GM19372 (cell line): Measurements from ENCODE around the gene LONP2.
"Not testable (repeated sequence)": the region's sequence is repeated elsewhere in the genome, so short reads cannot be mapped to it uniquely, and the experiment has no call there.

Source experiments
- ATAC-seq: cut with Tn5 transposase; IDR thresholded peaks from one replicate; pipeline ENCODE4 v1.9.1; 2021; ENCODE audit warnings: mild to moderate bottlenecking, low read depth, moderate library complexity; ENCODE audit not compliant: unreplicated experiment

Gene LONP2

DNA sequence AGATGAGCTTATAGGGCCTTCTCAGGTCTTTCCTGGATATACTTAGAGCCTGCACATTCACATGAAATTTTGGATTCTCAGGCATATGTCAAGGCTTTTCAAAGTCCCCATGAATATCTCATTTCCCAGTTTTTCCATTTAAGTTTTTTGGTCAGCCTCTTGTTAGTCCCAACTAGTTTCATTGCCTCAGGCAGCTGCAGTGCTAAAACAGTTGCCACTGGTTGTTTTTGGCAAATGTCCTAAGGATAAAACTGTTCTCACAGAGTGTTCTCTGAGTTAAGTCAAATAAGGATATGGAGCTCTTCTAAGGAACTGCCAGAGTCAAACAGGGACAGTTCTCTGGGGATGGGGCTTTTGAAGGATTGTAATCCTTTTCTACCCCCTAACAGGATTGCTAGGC lies 43.1 kb downstream of the LONP2 start:
- ATAC-seq: no peak

DNA sequence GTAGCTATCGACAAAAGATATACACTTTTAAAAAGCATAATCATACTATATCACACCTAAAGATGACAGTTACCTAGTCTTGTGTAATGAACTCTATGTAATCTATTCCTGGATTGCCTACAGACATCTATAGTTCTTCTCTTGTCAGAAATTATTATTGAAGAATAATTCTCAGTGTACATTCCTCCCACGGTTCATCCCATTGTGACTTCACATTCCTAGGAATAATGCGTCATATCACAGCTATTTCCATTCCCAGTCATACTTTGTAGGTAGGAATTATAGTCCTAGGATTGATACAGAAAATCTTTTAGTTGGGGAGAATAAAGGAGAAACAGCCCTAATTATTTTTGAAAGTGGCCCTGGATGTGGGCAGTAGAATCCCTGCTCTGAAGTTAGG lies 47.2 kb downstream of the LONP2 start:
- ATAC-seq: no peak

DNA sequence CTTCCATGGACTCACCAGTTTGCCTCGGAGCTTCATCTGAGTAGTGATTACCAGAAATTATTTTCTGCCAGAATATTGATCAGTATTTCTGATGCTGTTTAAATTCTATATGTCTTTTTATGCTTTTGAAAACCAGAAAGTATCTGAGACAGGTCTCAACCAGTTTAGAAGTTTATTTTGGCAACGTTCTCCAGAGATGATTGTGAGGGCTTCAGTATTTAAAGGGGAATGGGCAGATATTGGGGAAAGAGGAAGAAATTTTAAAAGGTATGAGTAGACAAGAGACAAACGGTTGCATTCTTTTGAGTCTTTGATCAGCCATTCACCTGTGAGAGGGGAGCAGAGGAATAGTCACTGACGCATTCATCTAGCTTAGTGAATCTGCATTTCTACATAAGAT lies 47.7 kb downstream of the LONP2 start:
- ATAC-seq: no peak

DNA sequence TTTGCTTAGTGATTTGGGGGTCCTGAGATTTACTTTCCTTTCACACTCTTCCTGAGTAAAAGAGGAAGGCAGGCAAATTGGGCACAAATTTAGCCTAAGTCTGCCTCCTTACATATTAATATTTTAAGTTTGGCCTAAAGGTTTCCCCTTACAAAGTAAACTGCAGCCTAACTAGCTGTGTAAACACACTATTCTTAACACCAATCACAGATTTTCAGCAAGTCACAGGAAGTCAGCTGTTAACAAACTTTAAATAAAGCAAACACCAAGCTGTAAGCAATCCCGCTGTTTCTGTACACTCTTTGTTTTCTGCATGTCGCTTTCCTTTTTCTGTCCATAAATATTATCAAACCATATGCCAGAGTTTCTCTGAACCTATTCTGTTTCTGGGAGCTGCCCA lies 48.4 kb downstream of the LONP2 start:
- no peak for ATAC-seq

DNA sequence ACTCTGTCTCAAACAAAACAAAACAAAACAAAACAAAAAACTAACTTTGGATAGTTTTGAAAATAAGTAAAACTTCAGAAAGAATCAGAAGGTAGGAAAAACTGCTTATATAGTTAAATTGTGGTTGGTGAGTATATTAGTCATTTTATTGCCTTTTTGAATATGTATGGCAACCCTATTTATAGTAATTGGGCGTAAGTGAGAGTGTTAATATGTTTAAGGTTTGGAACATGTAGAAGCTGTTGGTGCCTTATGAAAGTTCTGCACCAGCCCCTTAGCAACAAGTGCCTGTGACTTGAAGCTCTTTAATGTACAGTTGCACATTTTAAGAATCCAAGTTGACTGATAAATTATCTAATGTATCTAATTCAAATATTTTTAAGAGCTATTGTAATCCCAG lies 50.6 kb downstream of the LONP2 start:
- no peak for ATAC-seq

DNA sequence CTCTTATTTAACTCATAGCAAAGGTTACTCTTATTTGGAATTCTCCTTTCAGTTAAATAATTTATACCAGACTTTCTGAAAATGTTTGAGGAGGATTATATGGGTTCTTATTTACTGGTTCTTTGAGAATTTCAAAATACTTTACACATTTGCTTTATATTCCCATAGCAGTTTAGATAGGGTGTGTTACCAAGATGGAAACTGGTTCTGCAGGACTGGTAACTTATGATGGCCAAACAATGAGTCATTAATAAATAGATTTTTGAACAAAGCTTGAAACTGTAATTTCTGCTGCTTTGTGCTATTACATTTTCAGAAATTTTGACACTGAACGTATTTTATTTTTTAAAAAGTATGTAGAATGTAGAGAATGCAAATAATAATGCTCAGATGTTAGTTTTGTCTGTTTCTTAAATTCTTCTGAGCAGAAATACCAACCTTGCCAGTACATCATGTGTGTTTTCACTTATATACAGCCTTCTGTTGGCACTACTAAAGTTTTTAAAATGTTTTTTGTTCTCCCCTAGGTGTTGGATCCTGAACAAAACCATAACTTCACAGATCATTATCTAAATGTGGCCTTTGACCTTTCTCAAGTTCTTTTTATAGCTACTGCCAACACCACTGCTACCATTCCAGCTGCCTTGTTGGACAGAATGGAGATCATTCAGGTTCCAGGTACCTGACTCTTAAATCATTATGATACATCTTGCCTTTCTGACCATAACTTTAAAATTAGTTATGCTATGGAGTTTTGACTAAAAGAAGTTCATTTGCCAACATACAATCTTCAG lies 51.6 kb downstream of the LONP2 start:
- no peak for ATAC-seq

DNA sequence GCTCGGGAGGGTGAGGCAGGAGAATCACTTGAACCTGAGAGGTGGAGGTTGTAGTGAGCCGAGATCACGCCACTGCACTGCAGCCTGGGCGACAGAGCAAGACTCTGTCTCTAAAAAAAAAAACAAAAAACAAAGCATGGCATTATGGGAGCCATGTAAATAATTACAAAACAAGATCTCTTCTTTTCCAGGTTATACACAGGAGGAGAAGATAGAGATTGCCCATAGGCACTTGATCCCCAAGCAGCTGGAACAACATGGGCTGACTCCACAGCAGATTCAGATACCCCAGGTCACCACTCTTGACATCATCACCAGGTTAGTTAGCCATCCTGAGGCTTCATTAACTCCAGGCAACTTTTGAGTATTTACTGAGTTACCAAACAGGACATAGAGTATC lies 55.4 kb downstream of the LONP2 start:
- ATAC-seq: no peak

DNA sequence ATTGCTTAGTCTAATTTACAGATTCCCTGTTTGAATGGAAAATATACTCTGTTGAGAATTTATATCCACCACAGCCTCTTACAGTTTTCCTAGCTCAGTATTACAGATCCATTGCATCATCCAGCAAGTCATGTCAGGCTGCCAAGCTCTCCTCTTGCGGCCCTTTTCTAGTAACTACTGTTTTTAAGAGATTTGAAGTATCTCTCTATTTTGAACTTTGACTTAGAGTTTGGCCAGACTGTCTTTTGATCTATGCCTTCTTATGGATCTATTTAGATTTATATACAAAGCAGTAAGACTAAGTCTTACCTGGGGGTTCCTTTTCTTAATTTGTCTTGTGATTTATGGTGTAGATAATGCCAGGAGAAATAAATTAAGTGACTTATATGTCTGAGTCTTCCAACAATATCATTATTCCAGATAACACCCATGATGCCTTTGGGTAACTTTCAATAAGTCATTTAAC lies 56.3 kb downstream of the LONP2 start:
- ATAC-seq: no peak

DNA sequence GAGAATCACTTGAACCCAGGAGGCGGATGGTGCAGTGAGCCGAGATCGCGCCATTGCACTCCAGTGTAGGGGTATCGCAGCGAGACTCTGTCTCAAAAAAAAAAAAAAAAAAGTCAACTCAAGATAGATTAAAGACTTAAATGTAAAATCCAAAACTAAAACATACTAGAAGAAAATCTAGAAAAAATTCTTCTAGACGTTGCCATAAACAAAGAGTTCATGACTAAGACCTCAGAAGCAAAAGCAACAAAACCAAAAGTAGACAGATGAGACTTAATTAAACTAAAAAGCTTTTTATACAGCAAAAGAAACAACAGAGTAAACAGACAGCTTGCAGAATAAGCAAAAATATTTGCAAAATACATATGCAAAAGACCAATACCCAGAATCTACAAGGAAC lies 64.4 kb downstream of the LONP2 start:
- ATAC-seq: no peak

DNA sequence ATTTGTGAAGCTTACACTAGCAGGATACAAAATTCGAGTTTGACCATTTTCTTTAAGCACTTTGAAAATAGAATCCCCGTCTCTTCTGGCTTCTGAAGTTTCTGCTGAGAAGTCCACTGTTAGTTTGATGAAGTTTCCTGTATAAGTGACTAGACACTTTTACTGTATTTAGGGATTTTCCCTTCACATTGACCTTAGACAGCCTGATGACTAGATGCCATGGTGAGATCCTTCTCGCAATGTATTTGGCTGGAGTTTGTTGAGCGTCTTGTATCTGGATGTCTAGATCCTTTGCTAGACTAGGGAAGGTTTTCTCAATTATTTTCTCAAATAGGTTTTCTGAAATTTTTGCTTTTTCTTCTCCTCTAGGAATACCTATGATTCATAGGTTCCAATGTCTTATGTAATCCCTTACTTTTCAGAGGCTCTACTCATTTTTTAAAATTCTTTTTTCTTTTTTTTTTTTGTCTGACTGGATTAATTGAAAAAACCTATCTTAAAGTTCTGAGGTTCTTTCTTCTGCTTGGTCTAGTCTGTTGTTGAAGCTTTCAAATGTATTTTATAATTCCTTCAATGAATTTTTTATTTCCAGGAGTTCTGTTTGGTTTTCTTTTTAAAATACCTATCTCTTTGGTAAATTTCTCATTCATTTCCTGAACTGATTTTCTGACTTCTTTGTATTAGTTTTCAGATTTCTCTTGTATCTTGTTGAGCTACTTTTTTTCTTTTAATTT lies 67.0 kb downstream of the LONP2 start:
- no peak for ATAC-seq

DNA sequence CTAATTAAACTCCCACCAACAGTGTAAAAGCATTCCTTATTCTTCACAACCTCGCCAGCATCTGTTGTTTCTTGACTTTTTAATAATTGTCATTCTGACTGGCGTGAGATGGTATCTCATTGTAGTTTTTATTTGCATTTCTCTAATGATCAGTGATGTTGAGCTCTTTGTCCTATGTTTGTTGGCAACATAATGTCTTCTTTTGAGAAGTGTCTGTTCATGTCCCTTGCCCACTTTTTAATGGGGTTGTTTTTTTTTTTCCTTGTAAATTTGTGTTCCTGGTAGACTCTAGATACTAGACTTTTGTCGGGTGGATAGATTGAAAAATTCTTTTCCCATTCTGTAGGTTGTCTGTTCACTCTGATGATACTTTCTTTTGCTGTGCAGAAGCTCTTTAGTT lies 69.8 kb downstream of the LONP2 start:
- not testable (repeated sequence) for ATAC-seq

DNA sequence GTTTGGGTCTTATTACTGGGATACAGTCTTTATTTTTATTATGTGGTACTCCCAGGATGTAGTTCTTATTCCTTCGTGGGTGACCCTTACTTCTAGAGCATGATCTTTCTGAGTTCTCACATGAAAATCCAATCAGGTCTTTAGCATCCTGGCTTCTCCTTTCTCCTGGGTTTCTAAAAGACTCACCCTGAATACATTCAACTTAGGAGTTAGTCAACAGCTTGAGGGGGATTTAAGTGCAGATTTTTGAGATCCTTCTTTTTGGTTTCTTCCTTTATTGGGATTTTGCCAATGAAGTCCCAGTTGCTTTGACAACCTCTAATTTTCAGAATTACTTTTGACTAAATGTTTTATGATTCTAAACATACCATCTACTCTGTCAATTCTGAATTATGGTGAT lies 72.9 kb downstream of the LONP2 start:
- no peak for ATAC-seq

DNA sequence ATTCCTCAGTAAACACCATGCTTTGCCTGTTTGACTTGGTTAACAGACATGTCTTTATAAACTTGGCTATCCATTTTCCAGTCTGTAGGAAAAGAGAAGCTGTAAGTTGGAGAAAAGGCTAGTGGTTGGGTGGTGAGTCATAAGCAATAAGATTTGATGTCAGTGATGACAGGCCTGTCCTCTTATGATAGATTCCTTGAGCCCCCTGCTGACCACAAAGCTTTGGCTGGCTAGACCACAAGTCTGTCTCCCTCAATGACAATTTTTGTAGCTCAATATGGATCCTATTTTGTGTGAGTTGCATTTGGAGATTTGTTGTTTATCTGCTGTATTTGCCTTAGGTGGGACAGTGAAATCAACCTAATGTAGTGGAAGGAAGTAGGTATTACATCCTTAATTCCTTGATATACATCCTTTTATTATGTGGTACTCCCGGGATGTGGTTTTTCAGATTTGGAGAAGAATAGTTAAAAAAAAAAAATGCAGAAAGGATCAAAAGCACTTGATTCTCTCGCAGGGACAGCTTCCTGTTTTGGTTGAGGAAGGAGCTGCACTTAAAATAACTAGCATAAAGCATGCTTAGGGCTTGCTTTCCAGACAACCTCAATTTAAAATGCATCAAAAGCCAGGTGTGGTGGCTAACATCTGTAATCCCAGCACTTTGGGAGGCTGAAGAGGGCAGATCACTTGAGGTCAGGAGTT lies 73.7 kb downstream of the LONP2 start:
- ATAC-seq: no peak

DNA sequence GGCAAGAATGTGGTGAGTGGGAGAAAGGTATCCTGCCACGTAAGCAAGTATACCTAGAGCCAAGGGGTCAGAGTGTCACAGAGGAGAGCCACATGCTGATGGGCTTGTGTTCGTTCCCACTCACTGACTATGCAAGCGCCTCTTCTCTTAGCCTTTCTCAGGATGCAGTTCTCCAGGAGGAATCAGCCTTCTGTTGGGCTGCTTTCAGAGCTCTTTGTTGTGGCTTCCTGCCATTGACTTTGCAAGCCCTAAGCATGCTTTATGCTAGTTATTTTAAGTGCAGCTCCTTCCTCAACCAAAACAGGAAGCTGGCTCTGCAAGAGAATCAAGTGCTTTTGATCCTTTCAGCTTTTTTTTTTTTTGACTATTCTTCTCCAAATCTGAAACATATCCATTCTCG lies 74.5 kb downstream of the LONP2 start:
- ATAC-seq: no peak

DNA sequence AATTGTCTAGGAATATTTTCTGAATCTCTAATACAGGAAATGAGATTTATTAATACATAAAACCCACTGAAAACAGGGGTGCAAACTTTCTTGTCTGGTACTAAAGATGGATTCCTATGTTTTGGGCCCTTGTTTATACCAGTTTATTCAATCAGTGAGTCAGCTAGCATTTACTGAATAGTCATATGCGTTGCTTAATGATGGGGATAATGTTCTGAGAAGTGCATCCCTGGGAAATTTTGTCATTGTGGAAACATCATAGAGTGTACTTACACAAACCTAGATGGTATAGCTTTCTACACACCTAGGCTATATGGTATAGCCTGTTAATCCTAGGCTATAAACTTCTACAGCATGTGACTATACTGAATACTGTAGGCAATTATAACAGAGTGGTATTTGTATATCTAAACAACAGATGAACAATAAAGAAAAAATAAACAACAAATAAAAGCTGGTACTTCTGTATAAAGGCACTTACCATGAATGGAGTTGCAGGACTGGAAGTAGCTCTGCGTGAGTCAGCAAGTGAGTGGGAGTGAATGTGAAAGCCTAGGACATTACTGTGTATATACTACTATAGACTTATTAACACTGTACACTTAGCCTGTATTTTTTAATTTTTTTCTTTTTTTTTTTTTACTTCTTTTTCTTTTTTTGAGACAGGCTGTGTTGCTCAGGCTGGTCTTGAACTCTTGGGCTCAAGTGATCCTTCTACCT lies 77.4 kb downstream of the LONP2 start:
- no peak for ATAC-seq

DNA sequence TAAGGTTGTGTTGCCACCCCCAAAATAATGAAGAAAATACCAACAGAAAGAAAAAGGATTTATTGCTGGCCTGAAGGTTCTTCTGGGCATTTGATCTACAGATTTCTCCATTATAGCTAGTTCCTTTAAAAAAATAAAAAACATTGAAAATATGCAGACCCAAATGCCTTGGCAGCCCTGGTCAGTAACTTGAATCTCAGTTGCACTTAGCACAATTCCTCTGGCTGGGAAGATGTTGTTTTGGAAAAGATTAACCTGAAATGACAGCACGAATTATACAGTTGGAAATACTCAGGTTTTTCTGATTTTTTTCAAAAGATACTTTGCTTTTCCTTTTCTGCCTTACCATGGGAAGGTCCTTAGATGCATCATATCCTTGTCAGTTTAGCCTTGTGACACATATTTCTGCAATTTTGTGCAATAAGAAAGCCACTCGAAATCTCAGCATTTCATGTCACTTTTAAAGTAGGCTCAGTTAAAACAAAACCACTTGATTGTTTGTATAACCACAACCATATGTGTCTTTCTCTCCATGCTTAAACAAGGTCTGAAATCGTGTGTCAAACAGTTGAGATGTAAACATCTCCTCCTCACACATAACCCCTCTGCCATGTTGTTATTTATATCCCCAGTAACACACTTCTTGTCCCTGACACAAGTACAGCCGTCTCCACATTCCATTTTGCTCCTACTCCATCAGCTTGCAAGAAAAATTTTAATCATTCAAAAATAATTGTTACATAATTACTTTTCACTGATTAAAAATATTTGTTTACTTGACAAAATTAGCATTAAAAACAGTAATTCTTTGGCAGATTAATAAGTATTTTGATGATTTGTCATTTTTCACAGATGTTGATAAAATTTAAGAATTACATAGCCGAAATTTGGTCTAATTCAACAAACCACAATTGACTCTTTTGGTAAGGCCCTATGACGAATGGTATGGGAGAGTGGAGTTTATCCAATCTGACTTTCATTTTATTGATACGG lies 80.0 kb downstream of the LONP2 start:
- ATAC-seq: no peak

DNA sequence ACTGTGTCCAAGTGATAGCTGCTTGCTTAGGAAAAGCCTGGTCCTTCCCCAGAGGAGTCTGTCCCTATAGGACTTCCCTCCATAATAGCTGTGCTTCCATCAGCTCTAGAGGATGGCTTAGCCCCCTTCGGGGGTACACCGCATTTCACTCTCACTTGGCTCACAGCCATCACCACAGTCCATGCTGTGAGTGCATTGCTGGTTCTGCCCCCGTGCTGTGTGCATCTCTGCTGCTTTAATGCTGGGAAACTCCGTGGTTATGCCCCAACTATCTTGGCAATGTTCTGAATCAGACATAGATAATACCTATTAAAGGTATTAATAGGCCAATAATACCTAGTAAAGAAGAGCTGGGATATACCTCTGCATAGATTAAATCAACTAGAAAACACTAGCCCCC lies 82.8 kb downstream of the LONP2 start:
- no peak for ATAC-seq

DNA sequence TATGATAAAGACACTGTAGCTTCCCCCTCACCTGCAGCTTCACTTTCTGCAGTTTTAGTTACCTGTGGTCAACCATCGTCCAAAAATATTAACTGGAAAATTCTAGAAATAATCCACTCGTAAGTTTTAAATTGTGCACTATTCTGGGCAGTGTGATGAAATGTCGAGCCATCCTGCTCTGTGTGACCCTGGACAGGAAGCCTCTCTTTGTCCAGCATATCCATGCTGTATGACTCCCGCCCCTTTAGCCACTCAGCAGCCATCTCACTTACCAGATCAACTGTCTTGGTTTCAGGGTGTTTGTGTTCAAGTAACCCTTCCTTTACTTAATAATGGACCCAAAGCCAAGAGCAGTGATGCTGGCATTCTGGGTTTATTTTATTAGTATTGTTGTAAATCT lies 85.0 kb downstream of the LONP2 start:
- ATAC-seq: no peak

DNA sequence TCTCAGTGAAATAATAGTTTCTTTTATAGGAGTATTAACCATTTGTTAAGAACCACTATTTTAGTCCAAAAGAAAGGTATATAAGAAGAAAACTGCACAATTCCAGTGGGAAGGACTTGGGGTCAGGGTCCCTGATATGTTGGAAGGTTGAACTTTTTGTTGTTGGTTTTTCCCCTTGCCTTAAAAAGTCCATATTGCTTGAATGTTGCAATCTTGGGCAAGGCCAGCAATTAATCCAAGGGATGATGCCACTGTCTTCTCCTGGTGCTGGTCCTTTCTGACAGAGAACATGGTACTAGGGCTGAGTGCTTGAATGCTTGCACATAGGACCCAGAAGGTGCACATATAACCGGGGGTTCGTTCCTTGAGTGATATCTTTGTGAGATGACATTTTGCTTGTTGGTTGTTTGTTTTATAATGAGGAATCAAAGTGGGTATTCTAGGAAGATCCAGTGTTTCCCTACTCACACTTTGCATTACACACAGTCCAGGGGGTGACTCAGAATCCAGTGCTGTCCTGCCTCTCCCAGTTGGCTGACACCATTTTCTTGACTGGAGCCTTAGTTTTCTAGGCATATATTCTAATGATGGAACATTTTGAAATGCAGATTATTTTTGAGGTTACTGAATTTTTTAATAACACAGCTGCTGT lies 86.2 kb downstream of the LONP2 start:
- ATAC-seq: no peak
